ENCODE measurements around the gene RCAN1.

DNA sequence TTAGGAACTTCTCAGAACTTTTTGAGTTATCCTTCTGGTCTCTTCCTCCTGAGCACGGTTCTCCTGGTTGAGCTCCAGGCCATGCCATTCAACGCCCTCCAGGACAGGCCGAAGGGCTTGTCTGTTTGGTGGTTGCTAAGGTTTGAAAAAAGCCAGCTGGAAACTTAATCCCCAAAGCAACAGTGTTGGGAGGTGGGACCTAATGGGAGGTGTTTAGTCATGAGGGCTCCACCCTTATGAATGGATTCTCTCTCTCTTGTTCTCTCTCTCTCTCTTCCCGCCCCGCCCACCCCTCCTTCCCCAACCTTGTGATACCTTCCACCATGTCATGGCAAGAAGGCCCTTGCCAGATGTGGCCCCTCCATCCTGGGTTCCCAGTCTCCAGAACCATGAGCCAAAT, 103.7 kb downstream of the RCAN1 start:
- TF ChIP-seq CTCF (conservative IDR thresholded peaks at IDR 0.05; ENCODE audit: low read depth, low read length) (no peak), RAD21 (IDR thresholded peaks at IDR 0.05; ENCODE audit: low read length) (no peak), POLR2A (IDR thresholded peaks at IDR 0.05; ENCODE audit: low read depth, low read length) (no peak), CEBPB (IDR thresholded peaks at IDR 0.05; ENCODE audit: low read depth, low read length) (no peak), FOS (IDR thresholded peaks at IDR 0.05; ENCODE audit: low read depth, low read length) (no peak), SMC3 (IDR thresholded peaks at IDR 0.05; ENCODE audit: low read depth, low read length) (no peak), NFE2L2 (IDR thresholded peaks at IDR 0.05; ENCODE audit: low read depth, low read length) (no peak), BHLHE40 (IDR thresholded peaks at IDR 0.05; ENCODE audit: low read depth, low read length) (no peak), RCOR1 (IDR thresholded peaks at IDR 0.05; ENCODE audit: insufficient replicate concordance, low read length) (no peak), RFX5 (IDR thresholded peaks at IDR 0.05; ENCODE audit: low read depth, low read length) (no peak), MAFK (IDR thresholded peaks at IDR 0.05; ENCODE audit: low read depth, low read length) (no peak)
- TF ChIP-seq, protein P1, sequence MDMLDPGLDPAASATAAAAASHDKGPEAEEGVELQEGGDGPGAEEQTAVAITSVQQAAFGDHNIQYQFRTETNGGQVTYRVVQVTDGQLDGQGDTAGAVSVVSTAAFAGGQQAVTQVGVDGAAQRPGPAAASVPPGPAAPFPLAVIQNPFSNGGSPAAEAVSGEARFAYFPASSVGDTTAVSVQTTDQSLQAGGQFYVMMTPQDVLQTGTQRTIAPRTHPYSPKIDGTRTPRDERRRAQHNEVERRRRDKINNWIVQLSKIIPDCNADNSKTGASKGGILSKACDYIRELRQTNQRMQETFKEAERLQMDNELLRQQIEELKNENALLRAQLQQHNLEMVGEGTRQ (IDR thresholded peaks at IDR 0.05; ENCODE audit: low read depth, low read length): no peak

Measured in IMR-90 (cell line).